ENCODE results near the gene CACNA1D.

Gene CACNA1D

GRCh38 chr3:53721187-53722119 lies 227.0 kb downstream of the CACNA1D start:
- no peak for DNase-seq

- no peak for DNase-seq
Observed at GRCh38 chr3:53724566-53724965, 230.2 kb downstream of the CACNA1D start.

GRCh38 chr3:53725387-53725995 lies 231.1 kb downstream of the CACNA1D start:
- DNase-seq, result no peak

- DNase-seq, result no peak
Observed at GRCh38 chr3:53726643-53727042, 232.2 kb downstream of the CACNA1D start.

DNA sequence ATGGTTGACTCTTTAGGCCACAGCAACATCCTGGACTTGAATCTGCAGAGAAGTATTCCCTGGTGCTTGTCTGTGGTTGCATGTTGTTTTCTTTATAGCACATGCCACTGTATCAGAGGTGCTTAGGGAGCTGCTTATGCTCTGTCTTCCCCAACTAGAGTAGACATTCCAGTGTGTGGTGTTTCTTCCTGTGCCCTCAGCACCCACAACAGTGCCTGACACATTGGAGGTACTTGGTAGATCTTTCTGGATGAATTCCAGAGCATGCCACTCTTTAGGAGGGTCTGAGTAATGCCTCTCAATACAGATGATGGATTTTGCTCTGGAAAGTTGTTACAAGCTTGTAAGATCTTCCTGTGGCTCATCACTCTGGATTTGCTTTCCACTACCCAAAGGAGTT lies 234.2 kb downstream of the CACNA1D start:
- DNase-seq, result no peak

DNA sequence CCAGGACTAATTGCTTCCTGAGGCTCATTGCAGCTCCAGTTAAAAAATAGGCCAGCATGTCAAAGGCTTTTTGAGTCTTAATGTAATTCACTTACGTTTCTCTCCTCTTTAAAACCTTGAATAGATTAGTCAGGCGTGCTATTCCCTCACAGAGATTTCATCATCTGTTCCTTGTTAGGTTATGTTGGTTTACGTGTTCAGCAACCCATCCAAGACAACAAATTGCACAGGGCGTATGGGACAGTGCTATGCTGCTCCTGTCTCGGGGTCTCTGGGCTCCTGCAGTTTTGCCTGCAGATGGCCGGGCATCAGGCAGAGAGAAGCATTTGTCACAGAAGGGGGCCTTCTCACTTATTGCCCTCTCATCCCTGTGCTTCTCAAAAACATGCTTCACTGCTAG lies 234.7 kb downstream of the CACNA1D start:
- DNase-seq, result no peak

DNA sequence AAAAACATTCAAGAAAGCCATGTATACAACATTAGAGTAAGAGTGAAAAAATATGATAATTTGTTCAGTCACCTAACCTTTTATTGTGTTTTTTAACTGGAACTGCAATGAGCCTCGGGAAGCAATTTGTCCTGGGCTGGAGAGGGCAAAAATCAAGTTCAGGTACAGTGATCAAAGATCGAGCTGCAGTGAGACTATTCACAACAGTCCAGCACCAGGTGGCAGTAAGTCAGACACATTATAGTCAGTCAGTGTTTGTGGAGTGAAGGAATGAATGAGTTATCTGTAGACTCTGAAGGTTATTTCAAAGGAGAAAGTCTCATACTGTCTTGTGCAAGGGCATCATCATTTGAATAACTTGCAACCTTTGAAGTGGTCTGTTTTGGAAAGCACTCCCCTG lies 235.2 kb downstream of the CACNA1D start:
- no peak for DNase-seq

- DNase-seq, result no peak
Observed at GRCh38 chr3:53730576-53730975, 236.2 kb downstream of the CACNA1D start.

GRCh38 chr3:53731934-53732624 lies 237.7 kb downstream of the CACNA1D start:
- DNase-seq, result no peak

GRCh38 chr3:53733446-53733845 lies 239.0 kb downstream of the CACNA1D start:
- no peak for DNase-seq

GRCh38 chr3:53739966-53740365 lies 245.6 kb downstream of the CACNA1D start:
- DNase-seq, result no peak

- DNase-seq, result no peak
Observed at GRCh38 chr3:53740956-53741355, 246.5 kb downstream of the CACNA1D start.

DNA sequence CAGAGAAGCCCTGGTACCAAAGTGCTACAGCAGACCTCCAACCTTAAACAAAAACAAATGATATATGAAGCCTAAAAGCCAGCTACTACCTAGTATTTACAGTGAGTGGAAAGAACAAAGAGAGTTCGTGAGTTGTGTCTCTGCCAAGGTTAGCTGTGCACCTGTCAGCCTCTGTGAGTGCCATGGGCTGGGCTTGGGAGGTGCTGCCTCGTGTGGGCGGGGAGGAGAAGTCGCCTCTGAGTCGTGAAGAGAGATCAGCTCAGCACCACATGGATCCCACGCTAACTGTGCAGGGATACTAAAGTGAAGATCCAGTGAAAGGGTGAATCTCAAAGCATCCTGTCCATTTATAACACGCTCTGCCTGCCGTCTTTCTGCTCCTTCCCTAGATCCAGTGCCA lies 249.9 kb downstream of the CACNA1D start:
- peak; percentile 72 to 78 for DNase-seq

DNA sequence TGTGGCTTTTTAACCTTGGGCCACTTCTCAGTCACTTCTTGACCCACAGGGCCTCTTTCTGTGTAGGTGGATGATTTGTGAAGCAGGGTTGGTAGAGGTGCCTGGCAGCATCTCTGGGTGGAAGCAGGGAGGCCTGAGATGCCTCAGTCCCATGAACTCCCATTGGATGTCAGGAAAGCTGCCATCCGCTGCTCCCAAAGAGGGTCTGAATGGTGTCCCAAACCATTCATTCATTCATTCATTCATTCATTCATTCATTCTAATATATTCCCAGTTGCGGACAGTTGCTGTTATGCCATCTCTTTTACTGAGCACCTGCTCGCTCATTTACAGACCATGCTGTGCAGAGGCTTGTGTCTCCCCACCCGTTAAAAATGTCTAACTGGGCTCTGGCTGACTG lies 253.1 kb downstream of the CACNA1D start:
- DNase-seq, result no peak

GRCh38 chr3:53748512-53749271 lies 254.3 kb downstream of the CACNA1D start:
- no peak for DNase-seq

DNA sequence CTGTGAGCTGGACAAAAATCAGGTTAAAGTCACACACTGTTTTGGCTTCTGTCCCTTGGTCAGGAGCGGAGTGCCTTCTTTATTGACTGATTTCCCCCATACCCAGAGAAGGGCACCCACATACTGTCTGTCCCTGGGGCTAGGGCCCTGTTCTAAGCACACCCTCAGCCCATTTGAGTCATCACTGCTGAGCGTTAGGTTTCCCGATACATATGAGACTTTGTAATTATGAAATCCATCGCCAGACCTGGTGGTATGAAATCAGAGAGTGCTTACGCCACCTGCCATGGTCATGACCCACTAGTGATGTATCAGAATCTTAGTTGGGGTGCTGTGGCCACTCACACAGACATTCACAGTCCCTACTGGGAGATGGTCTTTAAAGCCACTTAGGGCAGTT lies 255.0 kb downstream of the CACNA1D start:
- no peak for DNase-seq

GRCh38 chr3:53750253-53751210 lies 256.1 kb downstream of the CACNA1D start:
- DNase-seq, result no peak

DNA sequence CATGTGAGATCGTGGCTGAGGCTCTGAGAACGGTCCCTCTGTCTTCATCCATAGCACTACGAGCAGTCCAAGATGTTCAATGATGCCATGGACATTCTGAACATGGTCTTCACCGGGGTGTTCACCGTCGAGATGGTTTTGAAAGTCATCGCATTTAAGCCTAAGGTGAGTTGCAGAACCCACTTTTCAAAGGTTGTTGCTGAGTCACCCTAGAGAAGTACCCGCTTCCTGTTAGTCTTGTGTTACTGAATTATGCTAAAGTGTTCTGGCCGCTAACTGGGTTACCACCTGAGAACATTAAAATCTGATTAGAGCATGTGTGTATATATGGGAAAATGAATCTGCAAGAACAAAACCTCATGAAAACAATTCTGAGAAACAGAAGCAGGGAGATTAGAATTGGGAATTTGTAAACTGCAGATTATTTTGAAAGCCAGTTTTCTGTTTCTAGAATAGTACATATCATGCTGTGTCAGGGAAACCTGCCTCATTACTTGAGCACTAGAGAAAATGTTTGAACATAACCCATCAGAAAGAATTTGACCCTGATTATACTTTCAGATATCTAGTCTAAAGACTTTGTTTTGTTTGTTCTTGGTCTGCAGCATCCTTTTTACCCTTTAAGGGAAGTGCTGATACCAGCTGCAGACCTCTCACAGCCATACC lies 259.2 kb downstream of the CACNA1D start:
- DNase-seq, result no peak

DNA sequence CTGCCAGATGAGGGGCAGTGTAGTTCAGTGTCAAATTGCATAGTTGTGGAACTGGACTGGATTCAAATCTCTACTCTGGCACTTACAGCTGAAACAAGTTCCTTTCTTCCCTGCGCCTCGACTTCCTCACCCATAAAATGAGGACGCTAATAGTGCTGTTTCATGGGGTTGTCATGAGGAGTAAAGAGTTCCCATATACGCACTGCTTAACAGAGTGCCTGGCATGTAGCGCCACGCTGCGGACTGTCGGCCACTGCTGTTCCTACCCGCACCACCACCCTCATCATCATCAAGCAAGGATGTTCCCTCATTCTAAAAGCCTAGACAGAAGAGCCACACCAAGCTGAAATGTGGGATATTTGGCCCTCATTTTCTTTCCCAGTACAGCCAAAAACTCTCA lies 259.9 kb downstream of the CACNA1D start:
- DNase-seq, result no peak

DNA sequence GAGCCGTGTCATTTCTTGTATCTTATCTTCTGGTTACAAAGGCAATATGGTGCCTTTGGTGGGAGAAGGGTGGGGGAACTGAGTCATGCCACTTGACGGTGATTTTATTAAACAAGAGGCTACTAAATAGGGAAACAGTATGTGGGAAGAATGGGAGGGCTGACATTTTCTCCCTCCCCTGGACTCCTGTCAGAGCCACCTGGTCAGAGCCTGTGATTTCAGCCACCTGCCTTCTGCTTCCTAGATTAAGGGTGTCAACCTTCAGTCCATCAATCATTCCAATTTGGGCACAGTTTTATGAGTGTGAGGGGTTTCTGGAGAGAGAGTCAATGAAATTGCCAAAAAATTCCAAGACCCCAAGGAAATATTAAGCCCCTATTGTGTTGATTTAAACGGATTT lies 264.4 kb downstream of the CACNA1D start:
- DNase-seq, result no peak

DNA sequence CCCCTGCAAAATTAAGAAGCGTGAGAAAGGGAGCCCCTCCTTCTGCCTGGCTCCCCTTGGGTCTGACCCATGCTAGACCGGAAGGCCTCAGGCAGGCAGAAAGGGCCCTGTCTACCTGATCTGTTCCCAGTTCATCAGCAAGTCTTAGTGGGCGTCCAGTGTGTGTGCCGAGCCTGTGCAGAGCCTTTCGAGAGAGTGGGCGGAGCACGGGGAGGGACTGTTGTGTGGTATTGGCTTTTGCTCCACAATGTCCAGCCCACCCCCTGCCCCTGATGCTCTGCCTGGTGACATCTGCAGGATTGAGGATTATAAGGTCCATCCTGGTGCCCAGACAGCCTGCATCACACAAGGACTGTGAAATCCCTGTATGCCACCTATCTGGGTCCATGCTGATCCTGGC lies 268.9 kb downstream of the CACNA1D start:
- peak in 1 of 2 experiments; percentile 22 for DNase-seq
